Kidney tubule cell (primary cell): ENCODE measurements around the gene IGLL1.
"Not testable (repeated sequence)": the region's sequence is repeated elsewhere in the genome, so short reads cannot be mapped to it uniquely, and the experiment has no call there.

Experiments
- DNase-seq: peaks from one replicate; pipeline ENCODE4 v3.0.0-alpha.2; 2018; ENCODE audit warnings: low spot score

The IGLL1 gene

DNA sequence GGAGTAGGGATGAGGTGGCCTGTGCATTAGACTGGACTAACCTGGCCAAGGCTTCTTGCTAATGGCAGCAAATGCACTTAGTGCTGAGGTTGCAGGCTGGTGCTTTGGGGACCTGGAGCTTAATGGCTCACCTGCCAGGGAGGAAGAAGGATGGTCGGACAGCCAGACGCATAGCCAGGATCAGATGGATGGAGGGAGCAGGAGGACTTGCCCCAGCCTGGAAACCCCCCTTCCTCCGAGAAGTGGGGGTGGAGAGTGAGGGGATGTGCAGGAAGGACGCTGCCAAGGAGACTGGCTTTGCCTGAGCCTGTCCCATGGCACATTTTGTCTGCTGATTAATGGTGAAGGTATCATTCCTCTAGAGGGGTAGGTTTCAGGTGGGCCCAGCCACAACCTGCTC is 17.9 kb downstream of the IGLL1 start:
- DNase-seq: no peak

DNA sequence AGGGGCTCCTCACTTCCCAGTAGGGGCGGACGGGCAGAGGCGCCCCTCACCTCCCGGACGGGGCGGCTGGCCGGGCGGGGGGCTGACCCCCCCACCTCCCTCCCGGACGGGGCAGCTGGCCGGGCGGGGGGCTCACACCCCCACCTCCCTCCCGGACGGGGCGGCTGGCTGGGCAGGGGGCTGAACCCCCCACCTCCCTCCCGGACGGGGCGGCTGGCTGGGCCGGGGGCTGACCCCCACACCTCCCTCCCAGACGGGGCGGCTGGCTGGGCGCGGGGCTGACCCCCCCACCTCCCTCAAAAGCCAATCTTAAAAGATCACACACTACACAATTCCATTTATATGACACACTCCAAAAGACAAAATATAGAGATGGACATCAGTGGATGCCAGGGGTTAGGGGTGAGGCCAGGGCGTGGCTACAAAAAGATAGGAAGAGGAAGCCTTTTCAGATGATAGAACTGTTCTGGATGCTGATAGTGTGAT is 19.0 kb downstream of the IGLL1 start:
- not testable (repeated sequence) for DNase-seq

DNA sequence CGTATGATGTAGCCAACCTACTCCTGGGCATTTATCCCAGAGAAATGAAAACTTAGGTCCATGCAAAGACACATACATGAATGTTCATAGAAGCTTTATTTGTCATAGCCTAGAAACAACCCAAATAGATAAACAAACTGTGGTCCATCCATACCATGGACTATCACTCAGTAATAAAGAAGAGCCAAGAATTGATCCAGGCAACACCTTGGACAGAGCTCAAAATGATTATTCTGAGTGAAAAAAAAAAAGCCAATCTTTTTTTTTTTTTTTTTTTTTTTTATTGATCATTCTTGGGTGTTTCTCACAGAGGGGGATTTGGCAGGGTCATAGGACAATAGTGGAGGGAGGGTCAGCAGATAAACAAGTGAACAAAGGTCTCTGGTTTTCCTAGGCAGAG is 19.9 kb downstream of the IGLL1 start:
- not testable (repeated sequence) for DNase-seq

DNA sequence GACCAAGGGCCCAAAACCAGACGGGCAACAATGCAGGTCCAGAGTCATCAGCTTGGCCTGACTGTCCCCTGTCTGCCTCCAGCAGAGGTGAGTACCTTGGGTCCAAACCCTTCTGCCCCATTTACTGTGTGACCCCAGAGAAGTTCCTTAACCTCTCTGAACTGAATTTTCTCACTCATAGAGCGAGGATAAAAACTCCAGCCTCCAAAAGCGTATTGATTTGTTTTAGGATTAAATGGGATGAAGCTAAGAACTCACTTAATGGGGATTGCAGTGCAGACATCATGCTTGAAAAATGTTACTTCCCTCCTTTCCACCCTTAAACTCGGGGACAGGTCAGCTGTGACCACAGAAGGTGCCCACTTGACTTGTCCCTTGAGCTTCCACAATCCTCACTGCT is 22.6 kb downstream of the IGLL1 start:
- DNase-seq: no peak

DNA sequence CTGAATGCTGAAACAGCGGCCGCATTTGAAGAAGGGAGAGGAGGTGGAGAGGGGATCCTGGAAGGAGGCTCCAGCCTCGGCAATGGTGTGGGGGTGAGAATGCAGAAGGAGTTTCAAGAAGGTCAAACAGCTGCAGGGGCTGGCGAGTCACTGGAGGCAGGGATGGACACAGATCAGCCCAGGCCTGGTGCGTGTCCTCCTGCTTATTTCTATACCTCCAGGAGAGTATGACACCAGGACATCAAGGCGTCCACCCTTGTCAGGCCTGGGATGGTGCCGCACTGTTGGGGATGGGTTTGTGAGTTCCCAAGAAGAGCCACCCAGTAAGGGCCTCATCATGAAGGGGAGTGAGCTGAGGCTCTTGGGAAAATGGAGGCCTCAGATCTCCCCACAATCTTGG is 23.1 kb downstream of the IGLL1 start:
- no peak for DNase-seq

DNA sequence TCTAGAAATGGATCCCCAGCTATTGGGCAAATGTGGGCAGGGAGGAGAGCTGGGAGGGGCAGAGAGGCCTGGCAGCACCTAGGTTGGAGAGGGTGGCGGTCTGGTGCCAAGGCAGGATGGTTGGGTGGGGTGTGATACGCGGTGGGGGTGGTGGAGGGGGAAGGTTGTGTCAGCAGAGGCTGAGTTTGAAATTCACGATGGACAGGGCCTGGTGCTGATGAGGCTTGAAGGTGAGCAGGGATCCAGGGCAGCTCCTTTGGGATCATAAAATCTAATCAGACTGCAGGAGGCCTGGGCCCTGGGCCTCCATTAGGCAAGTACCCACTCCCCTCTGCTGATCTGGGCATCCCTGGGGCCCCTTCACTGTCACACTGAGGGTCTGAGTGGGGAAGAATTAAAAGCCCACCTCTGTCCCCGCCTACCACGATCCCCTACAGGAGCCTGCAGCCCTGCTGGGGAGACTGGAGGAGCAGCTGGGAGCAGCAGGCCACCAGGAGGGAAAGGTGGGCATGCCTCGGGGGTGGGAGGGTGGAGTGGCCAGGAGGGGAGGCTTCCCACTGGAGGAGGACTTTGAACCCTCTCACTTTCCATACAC is 24.0 kb downstream of the IGLL1 start:
- no peak for DNase-seq

DNA sequence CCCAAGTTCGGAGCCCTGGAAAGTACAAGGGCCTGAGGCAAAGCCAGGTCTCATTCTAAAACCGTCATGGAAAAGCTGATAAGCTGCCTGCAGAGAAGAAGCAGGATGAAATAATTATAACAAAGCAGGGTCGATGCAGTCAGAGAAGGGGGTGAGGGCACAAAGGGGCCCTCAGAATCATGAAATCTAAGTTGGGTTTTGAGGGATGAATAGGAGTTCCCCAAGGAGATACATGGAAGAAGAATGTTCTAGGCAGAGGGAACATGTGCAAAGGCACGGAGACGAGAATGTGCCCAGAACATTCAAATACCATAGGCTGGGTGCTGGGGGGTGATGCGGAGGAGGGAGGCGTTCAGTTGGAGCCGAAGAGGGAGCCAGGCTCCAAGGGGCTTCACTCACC is 25.0 kb downstream of the IGLL1 start:
- no peak for DNase-seq

DNA sequence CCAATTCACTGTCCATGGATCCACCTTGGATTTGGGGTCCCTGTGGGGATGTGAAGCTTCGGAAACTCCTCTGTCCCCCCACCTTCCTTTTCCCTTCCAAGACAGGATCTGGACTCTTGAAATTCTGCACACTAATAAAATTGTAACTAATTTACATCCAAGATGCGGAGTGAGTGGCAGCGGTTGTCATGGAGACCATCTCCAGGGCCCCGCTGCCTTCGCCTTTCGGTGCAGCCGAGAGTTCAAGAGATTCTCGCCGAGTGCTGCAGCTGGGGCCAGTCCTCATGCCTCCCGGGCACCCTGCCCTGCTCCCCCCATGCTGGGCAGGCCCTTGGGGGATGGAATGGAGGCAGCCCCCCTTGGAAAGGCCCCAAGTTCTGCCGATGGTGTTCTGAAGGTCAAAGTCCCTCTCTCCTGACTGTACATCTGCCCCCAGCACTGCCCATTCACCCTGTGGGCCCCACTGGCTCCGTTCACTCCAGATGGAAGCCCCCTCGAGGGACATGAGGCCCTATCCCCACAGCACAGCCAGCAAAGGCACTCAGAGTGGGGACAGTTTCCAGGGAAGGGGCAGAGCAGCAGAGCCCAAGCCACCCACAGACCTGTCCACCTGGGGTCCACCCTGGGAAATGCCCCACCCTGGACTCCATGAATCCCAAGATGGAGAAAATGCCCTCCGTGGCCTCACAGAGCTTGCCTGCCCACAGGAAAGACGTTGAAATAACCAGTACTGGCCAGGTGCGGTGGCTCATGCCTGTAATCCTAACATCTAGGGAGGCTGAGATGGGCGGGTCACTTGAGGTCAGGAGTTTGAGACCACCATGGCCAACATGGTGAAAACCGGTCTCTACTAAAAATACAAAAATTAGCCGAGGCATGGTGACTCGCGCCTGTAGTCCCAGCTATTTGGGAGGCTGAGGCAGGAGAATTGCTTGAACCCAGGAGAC is 25.9 kb downstream of the IGLL1 start:
- DNase-seq: no peak

DNA sequence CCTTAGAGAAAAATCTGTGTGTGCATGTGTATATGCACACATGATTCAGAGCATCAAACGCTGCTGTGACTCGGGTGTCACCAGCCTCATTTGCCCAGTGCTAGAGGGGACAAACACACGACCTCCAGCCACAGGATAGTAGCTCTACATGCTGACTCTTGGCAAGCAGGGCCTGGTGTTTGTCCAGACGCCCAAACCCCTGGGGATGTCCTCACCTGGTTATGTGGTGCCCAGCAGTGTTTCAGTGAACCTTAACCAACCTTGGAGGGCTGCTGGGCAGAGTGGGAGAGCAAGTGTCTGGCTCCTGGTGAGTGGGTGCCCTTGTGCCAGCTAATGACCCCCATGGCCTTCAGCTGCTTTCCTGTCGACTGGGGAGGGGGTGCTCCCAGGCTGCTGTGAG is 26.7 kb downstream of the IGLL1 start:
- DNase-seq: no peak

DNA sequence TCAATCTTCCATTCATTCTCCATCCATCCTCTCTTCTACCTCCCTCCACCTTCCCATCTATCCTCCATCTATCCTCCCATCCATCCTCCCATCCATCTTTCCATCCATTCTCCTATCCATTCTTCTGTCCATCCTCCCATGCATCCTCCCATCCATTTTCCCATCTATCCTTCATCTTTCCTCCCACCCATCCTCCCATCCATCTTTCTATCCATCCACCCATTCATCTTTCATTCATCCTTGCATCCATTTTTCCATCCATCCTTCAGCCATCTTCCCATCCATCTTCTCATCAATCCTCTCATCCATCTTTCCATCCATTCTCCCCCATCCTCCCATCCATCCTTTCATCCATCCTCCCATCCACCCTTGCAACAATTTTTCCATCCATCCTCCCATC is 27.5 kb downstream of the IGLL1 start:
- no peak for DNase-seq

DNA sequence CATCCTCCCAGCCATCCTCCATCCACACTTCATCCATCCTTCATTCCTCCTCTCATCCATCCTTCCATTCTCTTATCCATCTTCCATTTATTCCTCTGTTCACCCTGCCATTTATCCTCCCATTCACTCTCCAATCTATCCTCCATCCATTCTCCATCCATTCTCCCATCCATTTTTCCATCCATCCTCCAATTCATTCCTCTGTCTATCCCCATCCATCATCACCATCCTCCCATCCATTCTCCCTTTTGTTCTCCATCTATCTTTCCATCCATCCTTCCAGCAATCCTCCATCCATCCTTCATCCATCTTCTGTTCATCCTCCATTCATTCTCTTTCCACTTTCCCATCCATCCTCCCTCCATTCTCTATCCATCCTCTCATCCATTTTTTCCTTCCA is 28.7 kb downstream of the IGLL1 start:
- no peak for DNase-seq

DNA sequence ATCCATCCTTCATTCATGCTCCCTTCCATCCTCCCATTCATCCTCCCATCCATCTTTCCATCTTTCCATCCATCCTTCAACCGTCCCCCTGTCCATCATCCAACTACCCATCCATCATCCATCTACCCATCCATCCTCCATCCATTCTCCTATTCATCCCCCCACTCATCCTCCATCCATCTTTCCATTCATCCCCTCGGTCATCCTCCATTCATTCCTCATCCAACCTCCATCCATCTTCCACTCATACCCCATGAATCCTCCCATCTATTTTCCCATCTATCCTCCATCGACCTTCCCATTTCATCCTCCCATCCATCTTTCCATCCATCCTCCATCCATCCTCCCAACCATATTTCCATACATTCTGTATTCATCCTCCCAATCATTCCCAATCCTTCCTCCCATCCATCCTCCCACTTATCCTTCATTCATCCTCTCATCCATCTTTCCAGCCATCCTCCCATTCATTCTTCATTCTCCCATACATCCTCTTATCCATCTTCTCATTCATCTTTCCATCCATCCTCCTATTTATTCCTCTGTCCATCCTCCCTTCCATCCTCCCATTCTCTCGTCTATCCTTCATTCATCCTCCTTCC is 29.9 kb downstream of the IGLL1 start:
- no peak for DNase-seq

DNA sequence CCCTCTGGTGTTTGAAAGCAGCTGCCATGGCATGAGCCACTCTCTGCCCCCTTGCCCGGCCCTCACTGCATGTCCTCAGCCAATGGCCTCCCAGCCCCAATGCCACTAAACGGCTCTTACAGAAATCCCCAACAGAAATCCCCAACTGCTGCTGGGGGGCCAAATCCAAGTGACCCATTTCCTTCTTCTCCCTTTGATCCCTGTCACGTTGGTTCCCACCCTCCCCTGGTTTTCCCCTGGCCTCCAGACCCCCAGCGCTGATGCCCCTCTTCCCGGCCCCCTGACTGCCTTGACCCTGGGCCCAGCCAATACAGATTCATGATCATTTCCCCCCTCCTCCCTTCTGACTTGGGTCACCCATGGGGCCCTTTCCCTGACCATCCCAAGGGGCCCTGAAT is 30.9 kb downstream of the IGLL1 start:
- DNase-seq: no peak

DNA sequence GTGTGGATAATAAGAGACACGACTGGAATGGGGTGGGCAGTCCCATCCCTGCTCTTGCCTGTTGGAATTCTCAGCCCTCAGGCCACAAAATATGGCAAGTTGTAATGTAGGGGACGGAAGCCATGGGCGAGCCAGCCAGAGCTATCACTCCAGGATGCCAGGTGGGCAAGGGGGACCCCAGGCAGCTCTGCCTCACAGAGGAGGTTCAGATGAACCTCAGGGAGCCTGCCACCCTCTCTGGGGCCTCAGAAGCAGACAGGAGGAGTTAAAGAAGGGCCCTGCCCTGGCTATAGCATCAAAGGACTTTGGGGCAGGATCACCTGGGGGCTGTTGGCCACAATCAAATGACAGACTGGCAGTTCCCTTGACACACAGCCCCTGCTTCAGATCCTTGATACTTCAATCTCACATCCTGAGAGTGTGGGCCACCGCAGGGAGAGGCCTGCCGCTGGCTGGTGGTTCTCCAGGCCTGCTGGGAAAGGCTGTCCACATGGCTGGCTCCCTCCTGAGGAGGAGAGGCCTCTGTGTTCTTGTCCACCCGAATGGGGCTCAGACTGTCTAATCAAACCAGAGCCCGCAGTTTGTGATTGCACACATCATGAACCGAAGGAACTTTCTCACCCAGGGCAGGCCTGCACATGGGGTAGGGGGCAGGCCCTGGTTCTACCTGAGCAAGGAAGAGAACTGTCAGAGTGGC is 31.4 kb downstream of the IGLL1 start:
- DNase-seq: no peak

DNA sequence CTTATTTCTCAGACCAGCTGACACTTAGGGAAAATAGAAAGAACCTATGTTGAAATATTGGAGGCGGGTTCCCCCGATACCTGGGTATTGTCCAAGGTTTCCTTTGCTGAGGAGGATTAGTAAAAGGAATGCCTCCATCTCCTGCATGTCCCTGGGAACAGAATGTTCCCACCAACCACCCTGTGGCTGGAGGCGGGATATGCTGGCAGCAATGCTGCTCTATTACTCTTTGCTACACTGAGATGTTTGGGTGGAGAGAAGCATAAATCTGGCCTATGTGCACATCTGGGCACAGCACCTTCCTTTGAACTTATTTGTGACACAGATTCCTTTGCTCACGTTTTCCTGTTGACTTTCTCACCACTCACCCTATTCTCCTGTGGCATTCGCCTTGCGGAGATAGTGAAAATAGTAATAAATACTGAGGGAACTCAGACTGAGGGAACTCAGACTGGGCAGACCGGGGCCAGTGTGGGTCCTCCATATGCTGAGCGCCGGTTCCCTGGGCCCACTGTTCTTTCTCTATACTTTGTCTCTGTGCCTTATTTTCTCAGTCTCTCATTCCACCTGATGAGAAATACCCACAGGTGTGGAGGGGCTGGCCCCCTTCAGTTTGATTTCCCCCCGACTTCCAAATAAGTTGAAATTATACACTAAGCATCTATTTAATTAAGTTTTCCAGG is 32.1 kb downstream of the IGLL1 start:
- no peak for DNase-seq

DNA sequence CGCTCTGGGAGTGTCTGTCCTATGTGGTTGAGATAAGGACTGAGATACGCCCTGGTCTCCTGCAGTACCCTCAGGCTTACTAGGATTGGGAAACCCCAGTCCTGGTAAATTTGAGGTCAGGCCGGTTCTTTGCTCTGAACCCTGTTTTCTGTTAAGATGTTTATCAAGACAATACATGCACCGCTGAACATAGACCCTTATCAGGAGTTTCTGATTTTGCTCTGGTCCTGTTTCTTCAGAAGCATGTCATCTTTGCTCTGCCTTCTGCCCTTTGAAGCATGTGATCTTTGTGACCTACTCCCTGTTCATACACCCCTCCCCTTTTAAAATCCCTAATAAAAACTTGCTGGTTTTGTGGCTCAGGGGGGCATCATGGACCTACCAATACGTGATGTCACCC is 32.7 kb downstream of the IGLL1 start:
- not testable (repeated sequence) for DNase-seq

DNA sequence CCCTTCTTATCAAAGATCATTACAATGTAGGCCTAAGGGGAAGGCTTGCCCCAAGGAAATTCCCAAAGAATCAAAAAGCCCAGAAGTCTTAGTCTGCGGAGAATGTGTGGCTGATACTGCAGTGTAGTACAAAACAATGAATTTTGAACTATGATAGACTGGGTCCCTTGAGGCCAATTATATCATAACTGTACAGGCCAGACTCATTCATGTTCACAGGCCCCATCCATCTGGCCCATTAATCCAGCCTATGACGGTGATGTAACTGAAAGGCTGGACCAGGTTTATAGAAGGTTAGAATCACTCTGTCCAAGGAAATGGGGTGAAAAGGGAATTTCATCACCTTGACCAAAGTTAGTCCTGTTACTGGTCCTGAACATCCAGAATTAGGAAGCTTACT is 35.2 kb downstream of the IGLL1 start:
- DNase-seq: no peak

DNA sequence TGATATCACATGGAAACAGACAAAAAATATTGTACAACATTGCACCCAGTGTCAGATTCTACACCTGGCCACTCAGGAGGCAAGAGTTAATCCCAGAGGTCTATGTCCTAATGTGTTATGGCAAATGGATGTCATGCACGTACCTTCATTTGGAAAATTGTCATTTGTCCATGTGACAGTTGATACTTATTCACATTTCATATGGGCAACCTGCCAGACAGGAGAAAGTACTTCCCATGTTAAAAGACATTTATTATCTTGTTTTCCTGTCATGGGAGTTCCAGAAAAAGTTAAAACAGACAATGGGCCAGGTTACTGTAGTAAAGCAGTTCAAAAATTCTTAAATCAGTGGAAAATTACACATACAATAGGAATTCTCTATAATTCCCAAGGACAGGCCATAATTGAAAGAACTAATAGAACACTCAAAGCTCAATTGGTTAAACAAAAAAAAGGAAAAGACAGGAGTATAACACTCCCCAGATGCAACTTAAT is 36.5 kb downstream of the IGLL1 start:
- DNase-seq: not testable (repeated sequence)

DNA sequence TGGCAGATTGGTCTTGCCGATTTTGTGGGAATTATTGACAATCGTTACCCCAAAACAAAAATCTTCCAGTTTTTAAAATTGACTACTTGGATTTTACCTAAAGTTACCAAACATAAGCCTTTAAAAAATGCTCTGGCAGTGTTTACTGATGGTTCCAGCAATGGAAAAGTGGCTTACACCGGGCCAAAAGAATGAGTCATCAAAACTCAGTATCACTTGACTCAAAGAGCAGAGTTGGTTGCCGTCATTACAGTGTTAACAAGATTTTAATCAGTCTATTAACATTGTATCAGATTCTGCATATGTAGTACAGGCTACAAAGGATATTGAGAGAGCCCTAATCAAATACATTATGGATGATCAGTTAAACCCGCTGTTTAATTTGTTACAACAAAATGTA is 37.2 kb downstream of the IGLL1 start:
- DNase-seq: peak; percentile 20

DNA sequence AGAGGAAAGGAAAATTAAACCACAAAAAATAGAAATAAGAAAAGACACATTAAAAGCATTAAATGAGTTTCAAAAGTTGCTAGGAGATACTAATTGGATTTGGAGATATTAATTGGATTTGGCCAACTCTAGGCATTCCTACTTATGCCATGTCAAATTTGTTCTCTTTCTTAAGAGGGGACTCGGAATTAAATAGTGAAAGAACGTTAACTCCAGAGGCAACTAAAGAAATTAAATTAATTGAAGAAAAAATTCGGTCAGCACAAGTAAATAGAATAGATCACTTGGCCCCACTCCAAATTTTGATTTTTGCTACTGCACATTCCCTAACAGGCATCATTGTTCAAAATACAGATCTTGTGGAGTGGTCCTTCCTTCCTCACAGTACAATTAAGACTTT is 37.7 kb downstream of the IGLL1 start:
- DNase-seq: not testable (repeated sequence)

DNA sequence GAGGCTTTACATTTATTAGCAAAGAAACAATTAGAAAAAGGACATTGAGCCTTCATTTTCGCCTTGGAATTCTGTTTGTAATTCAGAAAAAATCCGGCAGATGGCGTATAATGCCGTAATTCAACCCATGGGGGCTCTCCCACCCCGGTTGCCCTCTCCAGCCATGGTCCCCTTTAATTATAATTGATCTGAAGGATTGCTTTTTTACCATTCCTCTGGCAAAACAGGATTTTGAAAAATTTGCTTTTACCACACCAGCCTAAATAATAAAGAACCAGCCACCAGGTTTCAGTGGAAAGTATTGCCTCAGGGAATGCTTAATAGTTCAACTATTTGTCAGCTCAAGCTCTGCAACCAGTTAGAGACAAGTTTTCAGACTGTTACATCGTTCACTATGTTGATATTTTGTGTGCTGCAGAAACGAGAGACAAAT is 38.2 kb downstream of the IGLL1 start:
- peak; percentile 6 for DNase-seq

DNA sequence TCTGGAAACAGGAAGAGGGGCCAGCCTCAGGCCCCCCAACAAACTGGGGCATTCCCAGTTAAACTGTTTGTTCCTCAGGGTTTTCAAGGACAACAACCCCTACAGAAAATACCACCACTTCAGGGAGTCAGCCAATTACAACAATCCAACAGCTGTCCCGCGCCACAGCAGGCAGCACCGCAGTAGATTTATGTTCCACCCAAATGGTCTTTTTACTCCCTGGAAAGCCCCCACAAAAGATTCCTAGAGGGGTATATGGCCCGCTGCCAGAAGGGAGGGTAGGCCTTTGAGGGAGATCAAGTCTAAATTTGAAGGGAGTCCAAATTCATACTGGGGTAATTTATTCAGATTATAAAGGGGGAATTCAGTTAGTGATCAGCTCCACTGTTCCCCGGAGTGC is 39.3 kb downstream of the IGLL1 start:
- DNase-seq: not testable (repeated sequence)
